GM12801 (cell line): ENCODE results near the gene EIF4G1.

ENCODE experiments used
- TF ChIP-seq, protein P1 (sequence below): IDR thresholded peaks from one replicate; pipeline ENCODE4 v1.5.1; 2011; ENCODE audit warnings: control low read depth; ENCODE audit not compliant: insufficient read length; ENCODE audit errors: extremely low read depth

Gene EIF4G1

DNA sequence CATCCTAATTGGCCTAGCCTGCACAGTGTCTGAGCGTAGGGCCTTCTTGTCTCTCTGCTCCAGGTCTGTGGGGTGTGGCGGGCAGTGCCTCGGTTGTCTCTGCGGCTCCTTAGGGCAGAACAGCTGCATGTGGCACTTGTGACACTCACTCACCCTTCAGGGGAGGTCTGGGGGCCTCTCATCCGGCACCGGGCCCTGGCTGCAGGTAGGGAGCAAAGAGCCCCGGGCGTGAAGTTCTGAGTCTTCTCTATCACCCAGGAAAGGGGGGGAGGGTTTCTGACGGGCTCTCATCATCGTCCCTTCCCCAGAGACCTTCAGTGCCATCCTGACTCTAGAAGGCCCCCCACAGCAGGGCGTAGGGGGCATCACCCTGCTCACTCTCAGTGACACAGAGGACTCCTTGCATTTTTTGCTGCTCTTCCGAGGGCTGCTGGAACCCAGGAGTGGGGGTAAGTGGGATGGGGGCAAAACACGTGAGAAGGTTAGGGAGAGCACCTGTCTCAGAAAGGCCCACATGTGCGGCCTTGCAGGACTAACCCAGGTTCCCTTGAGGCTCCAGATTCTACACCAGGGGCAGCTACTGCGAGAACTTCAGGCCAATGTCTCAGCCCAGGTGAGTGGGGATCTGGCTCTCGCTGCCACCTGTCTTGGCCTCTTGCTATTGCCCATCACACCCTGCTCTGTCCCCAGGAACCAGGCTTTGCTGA is 68.1 kb downstream of the EIF4G1 start:
- TF ChIP-seq, protein P1, sequence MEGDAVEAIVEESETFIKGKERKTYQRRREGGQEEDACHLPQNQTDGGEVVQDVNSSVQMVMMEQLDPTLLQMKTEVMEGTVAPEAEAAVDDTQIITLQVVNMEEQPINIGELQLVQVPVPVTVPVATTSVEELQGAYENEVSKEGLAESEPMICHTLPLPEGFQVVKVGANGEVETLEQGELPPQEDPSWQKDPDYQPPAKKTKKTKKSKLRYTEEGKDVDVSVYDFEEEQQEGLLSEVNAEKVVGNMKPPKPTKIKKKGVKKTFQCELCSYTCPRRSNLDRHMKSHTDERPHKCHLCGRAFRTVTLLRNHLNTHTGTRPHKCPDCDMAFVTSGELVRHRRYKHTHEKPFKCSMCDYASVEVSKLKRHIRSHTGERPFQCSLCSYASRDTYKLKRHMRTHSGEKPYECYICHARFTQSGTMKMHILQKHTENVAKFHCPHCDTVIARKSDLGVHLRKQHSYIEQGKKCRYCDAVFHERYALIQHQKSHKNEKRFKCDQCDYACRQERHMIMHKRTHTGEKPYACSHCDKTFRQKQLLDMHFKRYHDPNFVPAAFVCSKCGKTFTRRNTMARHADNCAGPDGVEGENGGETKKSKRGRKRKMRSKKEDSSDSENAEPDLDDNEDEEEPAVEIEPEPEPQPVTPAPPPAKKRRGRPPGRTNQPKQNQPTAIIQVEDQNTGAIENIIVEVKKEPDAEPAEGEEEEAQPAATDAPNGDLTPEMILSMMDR: no peak

DNA sequence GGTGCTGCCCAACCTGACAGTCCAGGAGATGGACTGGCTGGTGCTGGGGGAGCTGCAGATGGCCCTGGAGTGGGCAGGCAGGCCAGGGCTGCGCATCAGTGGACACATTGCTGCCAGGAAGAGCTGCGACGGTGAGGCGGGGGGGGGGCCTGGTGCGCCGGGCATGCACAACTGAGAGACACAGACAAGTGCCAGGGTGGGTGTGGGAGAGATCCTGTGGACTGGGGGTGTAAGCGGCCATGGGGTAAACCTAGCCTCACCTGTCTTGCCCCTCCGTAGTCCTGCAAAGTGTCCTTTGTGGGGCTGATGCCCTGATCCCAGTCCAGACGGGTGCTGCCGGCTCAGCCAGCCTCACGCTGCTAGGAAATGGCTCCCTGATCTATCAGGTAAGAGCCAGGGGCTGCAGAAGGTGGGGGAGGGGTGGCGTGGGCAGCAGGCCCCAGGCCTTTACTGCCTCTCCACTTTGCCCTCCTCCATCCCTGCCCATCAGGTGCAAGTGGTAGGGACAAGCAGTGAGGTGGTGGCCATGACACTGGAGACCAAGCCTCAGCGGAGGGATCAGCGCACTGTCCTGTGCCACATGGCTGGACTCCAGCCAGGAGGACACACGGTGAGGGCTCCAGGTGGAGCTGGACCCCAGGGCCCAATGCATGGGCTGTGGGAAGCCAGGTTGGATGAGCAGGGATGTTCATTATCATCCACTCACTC is 68.8 kb downstream of the EIF4G1 start:
- TF ChIP-seq, protein P1: no peak

DNA sequence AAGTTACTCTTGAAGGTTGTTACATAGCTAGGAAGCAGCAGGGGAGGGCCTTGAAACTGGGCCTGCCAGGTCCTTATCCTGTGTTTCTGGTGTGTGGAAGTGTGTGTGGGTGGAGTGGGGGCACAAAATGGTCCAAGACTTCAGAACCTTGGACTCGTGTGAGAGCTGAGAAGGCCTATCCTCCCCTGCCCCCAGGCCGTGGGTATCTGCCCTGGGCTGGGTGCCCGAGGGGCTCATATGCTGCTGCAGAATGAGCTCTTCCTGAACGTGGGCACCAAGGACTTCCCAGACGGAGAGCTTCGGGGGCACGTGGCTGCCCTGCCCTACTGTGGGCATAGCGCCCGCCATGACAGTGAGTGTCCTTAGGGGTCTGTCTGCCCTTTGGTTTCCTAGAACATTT is 69.9 kb downstream of the EIF4G1 start:
- TF ChIP-seq, protein P1: no peak
